ENCODE data around the gene TBC1D22A. TPM values are rescaled to one million over a fixed set of nuclear protein-coding genes. Genes with fewer than 3 reads are reported as not detected.

Gene TBC1D22A
- total and polyA plus RNA-seq, 10 of the 15 experiments (the other 5 are each of a cell fraction or from before 2014, with no cell fraction given), result 0.63 to 44.7 (median 27.4) TPM

GRCh38 chr22:46862418-46863324 lies 100.2 kb downstream of the TBC1D22A start:
- SMC1A ChIA-PET (ENCODE audit: uncharacterized antibody, unreplicated experiment), result no interaction called here
- H3K4me1 ChIP-seq (ENCODE audit: control insufficient read depth, insufficient read depth, low read length), result no peaks in the 10 kb centered on the region; the same call in 1 of the 2 replicates
- TF ChIP-seq CHD4 (IDR thresholded peaks at IDR 0.05) (no peak), NR2F1 (conservative IDR thresholded peaks at IDR 0.05) (0 out of 2 replicates have a peak, but pooled peaks have one; percentile 20), MAX (IDR thresholded peaks at IDR 0.05; ENCODE audit: low read depth, low read length) (no peak), RCOR1 (conservative IDR thresholded peaks at IDR 0.05; ENCODE audit: low read depth, low read length) (no peak), SPI1 (IDR thresholded peaks at IDR 0.05; ENCODE audit: borderline replicate concordance, insufficient read depth, low read depth, low read length) (peak; percentile 72; the same call in 1 of the 2 replicates), TCF3 (IDR thresholded peaks at IDR 0.05; ENCODE audit: borderline replicate concordance, insufficient read depth, low read depth, low read length) (no peak), MEF2B (IDR thresholded peaks at IDR 0.05; ENCODE audit: partially characterized antibody, poor library complexity, severe bottlenecking) (no peak)
- peak; percentile 96 for ATAC-seq
- RAD21 ChIA-PET (ENCODE audit: unreplicated experiment), result no interaction called here
- in situ Hi-C loops (cut with MboI) (no loop called here), intact Hi-C loops (cut with micrococcal nuclease; ENCODE audit: unreplicated experiment) (no loop called here)
- POLR2A ChIA-PET, result no interaction called here
- BruUV-seq (replicated peaks), result no TSS peak
- H3K36me3 ChIP-seq (ENCODE audit: control insufficient read depth in 2 of 2, insufficient read depth in 2 of 2, low read length in 1 of 2), result peaks cover 5% of the 10 kb centered on the region in 2 experiments; a peak in 3 of 4 replicates
- no peak overlapping the region for H3K4me3 ChIP-seq
- peak; percentile 7 for FAIRE-seq
- CTCF ChIA-PET, result no interaction called here
- WGBS (ENCODE audit: insufficient coverage, insufficient replicate concordance, low lambda C conversion rate, missing lambda C conversion rate), result 65% methylated on average over 17 of the region's 17 CpGs
- H3K27ac ChIP-seq (ENCODE audit: control insufficient read depth, insufficient read depth), result no peak overlapping the region
- H3K27me3 ChIP-seq (replicated peaks in 1 of 2; ENCODE audit: control insufficient read depth in 2 of 2, insufficient read depth in 2 of 2, low read length in 1 of 2), result no peaks in the 10 kb centered on the region
- H3K4me2 ChIP-seq (ENCODE audit: control insufficient read depth, insufficient read depth), result no peak overlapping the region
- no peak overlapping the region for H3K9ac ChIP-seq (ENCODE audit: control insufficient read depth, insufficient read depth, low read length)
- H2AFZ ChIP-seq (ENCODE audit: control insufficient read depth, low read depth, low read length), result no peak overlapping the region
- H3K9me3 ChIP-seq (replicated peaks; ENCODE audit: control insufficient read depth, insufficient read depth, low read length), result no peaks in the 10 kb centered on the region; the same call in 2 of the 3 replicates
- H3K79me2 ChIP-seq (ENCODE audit: control insufficient read depth, insufficient read depth, low read length), result peaks cover 2% of the 10 kb centered on the region
- H4K20me1 ChIP-seq (ENCODE audit: control insufficient read depth, insufficient read depth), result no peaks in the 10 kb centered on the region
- DNase-seq (ENCODE audit: low read depth, low spot score), result peak; percentile 7

All from GM12878 (cell line).